Measurements from ENCODE around the gene PALD1. TPM values are rescaled to one million over a fixed set of nuclear protein-coding genes. Genes with fewer than 3 reads are reported as not detected.

The PALD1 gene
- total and polyA plus RNA-seq, 2 experiments from 2014 or later, result 5.7 to 19.1 TPM

- H3K9me3 ChIP-seq (ENCODE audit: low read depth), result no peaks in the 10 kb centered on the region
- H3K27ac ChIP-seq, result no peak within 1 kb of the TSS
- no peak for TF ChIP-seq CTCF (IDR thresholded peaks at IDR 0.05; ENCODE audit: low read depth, low read length)
- H3K27me3 ChIP-seq, result no peaks in the 10 kb centered on the region
- H3K4me1 ChIP-seq (ENCODE audit: low read depth), result no peaks in the 10 kb centered on the region
- H3K36me3 ChIP-seq, result no peaks in the 10 kb centered on the region
- no peak within 1 kb of the TSS for H3K4me3 ChIP-seq
- DNase-seq (ENCODE audit: low read depth in 1 of 2, low spot score in 1 of 2), result no peak
Measured at GRCh38 chr10:70602665-70603448, 124.3 kb downstream of the PALD1 start, which contains the start of gene PRF1. TSS of gene PRF1 (minus strand) at chr10:70602741. CDS start at chr10:70600902, 1,839 bp downstream.

- H3K4me1 ChIP-seq (ENCODE audit: low read depth), result no peaks in the 10 kb centered on the region
- TF ChIP-seq CTCF (IDR thresholded peaks at IDR 0.05; ENCODE audit: low read depth, low read length), result no peak
- no peak for DNase-seq (ENCODE audit: low read depth in 1 of 2, low spot score in 1 of 2)
Measured at GRCh38 chr10:70603449-70603801, 124.9 kb downstream of the PALD1 start.

GRCh38 chr10:70604106-70604505, 125.5 kb downstream of the PALD1 start:
- no peak for DNase-seq (ENCODE audit: low read depth in 1 of 2, low spot score in 1 of 2)
- no peak overlapping the region for H3K27ac ChIP-seq
- H3K4me3 ChIP-seq, result no peak overlapping the region
- TF ChIP-seq CTCF (IDR thresholded peaks at IDR 0.05; ENCODE audit: low read depth, low read length), result no peak
- no peaks in the 10 kb centered on the region for H3K4me1 ChIP-seq (ENCODE audit: low read depth)
- no peaks in the 10 kb centered on the region for H3K9me3 ChIP-seq (ENCODE audit: low read depth)
- H3K36me3 ChIP-seq, result no peaks in the 10 kb centered on the region
- no peaks in the 10 kb centered on the region for H3K27me3 ChIP-seq

More at GRCh38 chr10:70603449-70603801, 124.9 kb downstream of the PALD1 start:
- Histone ChIP-seq H3K36me3 (no peaks in the 10 kb centered on the region), H3K27me3 (no peaks in the 10 kb centered on the region), H3K4me3 (no peak overlapping the region), H3K27ac (no peak overlapping the region), H3K9me3 (ENCODE audit: low read depth) (no peaks in the 10 kb centered on the region)

- DNase-seq (ENCODE audit: low read depth in 1 of 2, low spot score in 1 of 2), result no peak
- H3K27me3 ChIP-seq, result no peaks in the 10 kb centered on the region
- H3K36me3 ChIP-seq, result no peaks in the 10 kb centered on the region
- H3K4me3 ChIP-seq, result no peak overlapping the region
- no peaks in the 10 kb centered on the region for H3K4me1 ChIP-seq (ENCODE audit: low read depth)
- no peaks in the 10 kb centered on the region for H3K9me3 ChIP-seq (ENCODE audit: low read depth)
- H3K27ac ChIP-seq, result no peak overlapping the region
- no peak for TF ChIP-seq CTCF (IDR thresholded peaks at IDR 0.05; ENCODE audit: low read depth, low read length)
Measured at GRCh38 chr10:70605161-70605560, 126.6 kb downstream of the PALD1 start.

- H3K4me1 ChIP-seq (ENCODE audit: low read depth), result no peaks in the 10 kb centered on the region
- H3K36me3 ChIP-seq, result no peaks in the 10 kb centered on the region
- DNase-seq (ENCODE audit: low read depth in 1 of 2, low spot score in 1 of 2), result no peak
- H3K27ac ChIP-seq, result no peak overlapping the region
- H3K27me3 ChIP-seq, result no peaks in the 10 kb centered on the region
- no peak overlapping the region for H3K4me3 ChIP-seq
- TF ChIP-seq CTCF (IDR thresholded peaks at IDR 0.05; ENCODE audit: low read depth, low read length), result no peak
- H3K9me3 ChIP-seq (ENCODE audit: low read depth), result no peaks in the 10 kb centered on the region
Measured at GRCh38 chr10:70607936-70608335, 129.4 kb downstream of the PALD1 start.
